K562 (cell line): Measurements from ENCODE around the gene TMEM39B. TPM values are rescaled to one million over a fixed set of nuclear protein-coding genes. Genes with fewer than 3 reads are reported as not detected.

Source experiments
- AFF4 ChIP-seq: sonication (generic); formaldehyde crosslinking; IDR thresholded peaks from 2 replicates; pipeline ENCODE4 v1.8.0; 2023; ENCODE audit warnings: mild to moderate bottlenecking, missing genetic modification reagents
- BMI1 ChIP-seq: fragments of 150-350 bp; IDR thresholded peaks from 2 replicates; pipeline ENCODE4 v1.6.1; 2014; ENCODE audit warnings: low read length
- DEAF1 ChIP-seq: fragments of 450-650 bp; formaldehyde crosslinking; IDR thresholded peaks from 2 replicates; pipeline ENCODE4 v1.4.0; 2020; ENCODE audit warnings: mild to moderate bottlenecking, moderate library complexity
- IFI16 ChIP-seq: fragments of 250-450 bp; sonication (Bioruptor Pico); IDR thresholded peaks from 2 replicates; pipeline ENCODE4 v2.1.2; 2022; ENCODE audit warnings: mild to moderate bottlenecking, inconsistent platforms
- KDM5B ChIP-seq: fragments of 200-600 bp; sonication (generic); IDR thresholded peaks from 2 replicates; pipeline ENCODE4 v1.6.1; 2012; ENCODE audit warnings: low read depth, mild to moderate bottlenecking, moderate library complexity, low read length, control low read depth, inconsistent platforms; ENCODE audit not compliant: insufficient replicate concordance
- MAFF ChIP-seq: IDR thresholded peaks from 2 replicates; pipeline ENCODE4 v1.6.1; 2012; ENCODE audit warnings: low read length, improper control_type of control experiment
- MCM3 ChIP-seq: fragments of 450-650 bp; IDR thresholded peaks from 2 replicates; pipeline ENCODE4 v1.6.1; 2016
- NCOA1 ChIP-seq: fragments of 450-650 bp; IDR thresholded peaks from 2 replicates; pipeline ENCODE4 v1.6.1; 2016; ENCODE audit warnings: low read depth
- NUFIP1 ChIP-seq: fragments of 450-650 bp; IDR thresholded peaks from 2 replicates; pipeline ENCODE4 v1.6.1; 2018; ENCODE audit not compliant: partially characterized antibody
- PHF8 ChIP-seq: fragments of 200-600 bp; sonication (generic); IDR thresholded peaks from 2 replicates; pipeline ENCODE4 v1.6.1; 2012; ENCODE audit warnings: mixed run types, mild to moderate bottlenecking, inconsistent platforms, low read length, moderate library complexity, borderline replicate concordance
- POLR2AphosphoS5 ChIP-seq: IDR thresholded peaks from 2 replicates; pipeline ENCODE4 v1.6.1; 2011; ENCODE audit warnings: mild to moderate bottlenecking, low read depth, low read length, moderate library complexity; ENCODE audit not compliant: control insufficient read depth, insufficient read depth
- PTBP1 ChIP-seq: fragments of 200-400 bp; formaldehyde crosslinking; IDR thresholded peaks from 2 replicates; pipeline ENCODE4 v1.6.1; 2017; ENCODE audit warnings: low read depth, low read length
- RUNX1 ChIP-seq: sonication (generic); IDR thresholded peaks from 2 replicates; pipeline ENCODE4 v1.6.1; 2016; ENCODE audit warnings: antibody characterized with exemption, low read depth
- TCFL5 ChIP-seq: fragments of 250-450 bp; sonication (Bioruptor Pico); conservative IDR thresholded peaks from 2 replicates; pipeline ENCODE4 v1.6.1; 2021; ENCODE audit warnings: mild to moderate bottlenecking, moderate library complexity, matching md5 sums
- TRIM28 ChIP-seq: fragments of 450-650 bp; IDR thresholded peaks from 2 replicates; pipeline ENCODE4 v1.6.1; 2017
- ZBTB12 ChIP-seq: fragments of 250-450 bp; sonication (Bioruptor Pico); IDR thresholded peaks from 2 replicates; pipeline ENCODE4 v1.4.0; 2020
- ZC3H4 ChIP-seq: sonication (generic); formaldehyde crosslinking; IDR thresholded peaks from 2 replicates; pipeline ENCODE4 v1.9.0; 2021; ENCODE audit warnings: missing genetic modification reagents, borderline replicate concordance
- ZFP91 ChIP-seq: sonication (generic); formaldehyde crosslinking; IDR thresholded peaks from 2 replicates; pipeline ENCODE4 v1.8.0; 2022; ENCODE audit warnings: mild to moderate bottlenecking, missing genetic modification reagents
- ZFX ChIP-seq: sonication (generic); formaldehyde crosslinking; IDR thresholded peaks from 2 replicates; pipeline ENCODE4 v1.8.0; 2022; ENCODE audit warnings: mild to moderate bottlenecking, missing genetic modification reagents, moderate library complexity
- polyA plus RNA-seq, 8 experiments: library from polyadenylated mRNA; depleted of rRNA in 4 of 8; stranded (reverse) in 5 of 8; unstranded in 3 of 8; fragments of >200 nt; fragmentation: Nextera tagmentation in 2 of 8; fragmentation: Illumina TruSeq in 1 of 8; extraction: Ambion mirVana in 2 of 8; extraction: Trizol in 1 of 8; gene quantifications; 2 replicates each; pipeline versions ENCODE4 v1.2.1 to v1.2.3, GENCODE V29; 2011 to 2014; ENCODE audit warnings: inconsistent platforms in 1 of 8, missing spikeins in 1 of 8
- total RNA-seq, 7 experiments: library from RNA; depleted of rRNA in 6 of 7; stranded (reverse); fragments of >200 nt in 6 of 7; fragmentation: Illumina TruSeq in 2 of 7; extraction: Trizol in 2 of 7; gene quantifications; 2 replicates each; pipeline versions ENCODE4 v1.2.1 to v1.2.3, GENCODE V29; 2011 to 2021; ENCODE audit warnings: low replicate concordance in 1 of 7

The TMEM39B gene
- total and polyA plus RNA-seq, 9 of the 15 experiments (the other 6 are each of a cell fraction or from before 2014, with no cell fraction given): 0.92 to 28.5 (median 9.7) TPM

GRCh38 chr1:32107742-32108661, 35.3 kb downstream of the TMEM39B start, which contains the start of gene KPNA6 (continued):
- TF ChIP-seq ZFX (CRISPR knock-in tag): peak; percentile 98
- no peak for TF ChIP-seq NCOA1
- TF ChIP-seq MAFF: no peak
- no peak for TF ChIP-seq IFI16 (CRISPR knock-in tag)
- TF ChIP-seq DEAF1 (CRISPR knock-in tag): no peak
- peak; percentile 98 for TF ChIP-seq ZFP91 (CRISPR knock-in tag)
- TF ChIP-seq PTBP1: no peak
- peak; percentile 11 for TF ChIP-seq NUFIP1
- TF ChIP-seq BMI1: no peak
- TF ChIP-seq AFF4 (CRISPR knock-in tag): no peak; the same call in 1 of the 2 replicates
- no peak for TF ChIP-seq ZBTB12
- TF ChIP-seq RUNX1: no peak
- TF ChIP-seq TCFL5 (CRISPR knock-in tag): no peak
- no peak for TF ChIP-seq ZC3H4 (CRISPR knock-in tag)
- peak; percentile 57 for TF ChIP-seq POLR2AphosphoS5
- TF ChIP-seq PHF8: peak; percentile 81; the same call in 1 of the 2 replicates
- peak; percentile 31; the same call in 1 of the 2 replicates for TF ChIP-seq TRIM28
- no peak for TF ChIP-seq MCM3
- TF ChIP-seq KDM5B: peak; percentile 68
